HCT116 (cell line): Measurements from ENCODE around the gene ZNF91. TPM values are rescaled to one million over a fixed set of nuclear protein-coding genes. Genes with fewer than 3 reads are reported as not detected.

Experiments used
- ATAC-seq: fragments of 200-7000 bp; cut with Tn5 transposase; 2 replicates; pipeline ENCODE4 v1.9.1; 2020; ENCODE audit warnings: mild to moderate bottlenecking, moderate library complexity
- BruUV-seq: library from RNA; stranded (reverse); fragments of 400-500 nt; replicated peaks from 2 replicates; lab custom pipeline; 2021; lab: Mats Ljungman, UMichigan
- CTCF ChIA-PET: fragments of 300-600 bp; sonication (Branson Sonifier 250); formaldehyde crosslinking; loops from one replicate; lab custom pipeline; 2021; ENCODE audit warnings: antibody characterized with exemption; lab: Charles Lee
- POLR2A ChIA-PET: fragments of 300-600, 350-600 bp; sonication (Branson Sonifier 250); formaldehyde crosslinking; loops from one replicate; lab custom pipeline; 2021; ENCODE audit warnings: antibody characterized with exemption; lab: Charles Lee
- RAD21 ChIA-PET, 2 experiments: fragments of 300-600 bp; sonication (Branson Sonifier 250); formaldehyde crosslinking; loops; one replicate each; lab custom pipeline; 2023; ENCODE audit warnings: low total read pairs in 2 of 2; ENCODE audit not compliant: uncharacterized antibody in 2 of 2, unreplicated experiment in 2 of 2, low non-redundant PET in 1 of 2; lab: Charles Lee
- DNase-seq: peaks from one replicate; pipeline ENCODE4 v3.0.0-alpha.2; 2010; ENCODE audit warnings: low read depth, low spot score
- H2AFZ ChIP-seq: fragments of 200-600 bp; shearing (Covaris generic), sonication (generic); 2 replicates; pipeline ENCODE4 v1.6.1; 2017; ENCODE audit warnings: low read depth, mixed run types, mixed read lengths, antibody characterized with exemption, low read length; ENCODE audit not compliant: poor library complexity, severe bottlenecking
- H3K27ac ChIP-seq: 2 replicates; pipeline ENCODE4 v1.5.1; 2012; ENCODE audit warnings: low read depth, low read length
- H3K27me3 ChIP-seq: fragments of 200-600 bp; sonication (generic); 2 replicates; pipeline ENCODE4 v1.6.1; 2016; ENCODE audit warnings: mixed run types, low read length, mixed read lengths; ENCODE audit not compliant: insufficient read depth
- H3K36me3 ChIP-seq, 2 experiments: fragments of 200-500 bp in 1 of 2; fragments of 200-600 bp in 1 of 2; sonication (Bioruptor generic) in 1 of 2; sonication (generic) in 1 of 2; 2 replicates each; pipeline versions ENCODE4 v1.5.1 to v1.6.1; 2014 to 2016; ENCODE audit warnings: low read length in 2 of 2, inconsistent platforms in 1 of 2, mixed read lengths in 1 of 2, mixed run types in 1 of 2; ENCODE audit not compliant: insufficient read depth in 2 of 2, control insufficient read depth in 1 of 2
- H3K4me1 ChIP-seq, 2 experiments: fragments of 200-600 bp in 1 of 2; sonication (generic) in 1 of 2; 2 replicates each; pipeline versions ENCODE4 v1.5.1 to v1.6.1; 2012 to 2017; ENCODE audit warnings: low read length in 2 of 2, inconsistent platforms in 1 of 2, mild to moderate bottlenecking in 1 of 2, mixed read lengths in 1 of 2, mixed run types in 1 of 2, moderate library complexity in 1 of 2; ENCODE audit not compliant: insufficient read depth in 2 of 2, control insufficient read depth in 1 of 2
- H3K4me2 ChIP-seq: fragments of 200-600 bp; sonication (generic); 2 replicates; pipeline ENCODE4 v1.6.1; 2017; ENCODE audit warnings: mixed run types, low read length, mixed read lengths
- H3K4me3 ChIP-seq, 2 experiments: fragments of 200-600 bp in 1 of 2; sonication (generic) in 1 of 2; replicated peaks in 1 of 2; 2 replicates each; pipeline ENCODE4 v1.5.1; 2011 to 2016; ENCODE audit warnings: low read length in 2 of 2, control low read depth in 1 of 2, low read depth in 1 of 2, mild to moderate bottlenecking in 1 of 2, mixed read lengths in 1 of 2, mixed run types in 1 of 2
- H3K79me2 ChIP-seq: fragments of 200-600 bp; sonication (generic); 2 replicates; pipeline ENCODE4 v1.6.1; 2017; ENCODE audit warnings: mild to moderate bottlenecking, mixed run types, low read length, moderate library complexity, mixed read lengths; ENCODE audit not compliant: insufficient read depth
- H3K9ac ChIP-seq: fragments of 200-600 bp; sonication (generic); 2 replicates; pipeline ENCODE4 v1.6.1; 2016; ENCODE audit warnings: low read length, mixed read lengths
- H3K9me2 ChIP-seq: fragments of 200-600 bp; sonication (generic), shearing (Covaris generic); 2 replicates; pipeline ENCODE4 v1.6.1; 2017; ENCODE audit warnings: mixed run types, mild to moderate bottlenecking, moderate library complexity; ENCODE audit not compliant: insufficient read depth
- H3K9me3 ChIP-seq, 2 experiments: fragments of 200-500 bp in 1 of 2; fragments of 200-600 bp in 1 of 2; sonication (Bioruptor generic) in 1 of 2; sonication (generic) in 1 of 2; 2 replicates each; pipeline ENCODE4 v1.6.1; 2014 to 2017; ENCODE audit warnings: low read length in 2 of 2, mixed read lengths in 2 of 2, inconsistent platforms in 1 of 2, low read depth in 1 of 2, mild to moderate bottlenecking in 1 of 2, mixed run types in 1 of 2, moderate library complexity in 1 of 2; ENCODE audit not compliant: control insufficient read depth in 1 of 2, insufficient read depth in 1 of 2
- H4K20me1 ChIP-seq: fragments of 200-600 bp; sonication (generic), shearing (Covaris generic); 2 replicates; pipeline ENCODE4 v1.6.1; 2017; ENCODE audit warnings: mixed run types, mild to moderate bottlenecking, moderate library complexity; ENCODE audit not compliant: insufficient read depth
- CBX3 ChIP-seq: IDR thresholded peaks from 2 replicates; pipeline ENCODE4 v1.6.1; 2012; ENCODE audit warnings: low read depth
- CEBPB ChIP-seq: IDR thresholded peaks from 2 replicates; pipeline ENCODE4 v1.6.1; 2012; ENCODE audit warnings: low read depth
- EGR1 ChIP-seq: IDR thresholded peaks from 2 replicates; pipeline ENCODE4 v1.6.1; 2012; ENCODE audit warnings: low read depth
- ELF1 ChIP-seq: IDR thresholded peaks from 2 replicates; pipeline ENCODE4 v1.6.1; 2012; ENCODE audit warnings: low read depth, borderline replicate concordance
- EZH2 ChIP-seq: fragments of 200-600 bp; sonication (generic); IDR thresholded peaks from 2 replicates; pipeline ENCODE4 v1.6.1; 2017; ENCODE audit warnings: antibody characterized with exemption, mixed run types
- FOSL1 ChIP-seq: IDR thresholded peaks from 2 replicates; pipeline ENCODE4 v1.6.1; 2012; ENCODE audit warnings: low read depth
- JUND ChIP-seq: IDR thresholded peaks from 2 replicates; pipeline ENCODE4 v1.6.1; 2012
- POLR2A ChIP-seq: IDR thresholded peaks from 2 replicates; pipeline ENCODE4 v1.7.0; 2011; ENCODE audit warnings: borderline replicate concordance; ENCODE audit not compliant: insufficient read depth, insufficient read length; ENCODE audit errors: extremely low read depth
- POLR2AphosphoS5 ChIP-seq: IDR thresholded peaks from 2 replicates; pipeline ENCODE4 v1.6.1; 2011; ENCODE audit warnings: mild to moderate bottlenecking, low read depth, low read length, moderate library complexity
- RAD21 ChIP-seq: IDR thresholded peaks from 2 replicates; pipeline ENCODE4 v1.6.1; 2012; ENCODE audit warnings: low read depth, mild to moderate bottlenecking
- REST ChIP-seq: IDR thresholded peaks from 2 replicates; pipeline ENCODE4 v1.6.1; 2012; ENCODE audit warnings: low read depth
- SIN3A ChIP-seq: IDR thresholded peaks from 2 replicates; pipeline ENCODE4 v1.6.1; 2012; ENCODE audit warnings: low read depth
- SP1 ChIP-seq: IDR thresholded peaks from 2 replicates; pipeline ENCODE4 v1.6.1; 2012; ENCODE audit warnings: low read depth
- ZBTB33 ChIP-seq: IDR thresholded peaks from 2 replicates; pipeline ENCODE4 v1.6.1; 2011; ENCODE audit warnings: mild to moderate bottlenecking, low read length, moderate library complexity; ENCODE audit not compliant: insufficient replicate concordance; ENCODE audit errors: extremely low read depth
- ZNF274 ChIP-seq: fragments of 200-500 bp; sonication (Bioruptor generic); IDR thresholded peaks from 2 replicates; pipeline ENCODE4 v1.6.1; 2014; ENCODE audit warnings: mild to moderate bottlenecking, low read depth, low read length, inconsistent platforms
- intact Hi-C: fragments of 100-400 bp; cut with micrococcal nuclease; formaldehyde crosslinking; loops from 2 replicates; pipeline ENCODE4 v1.10.0; 2022
- total RNA-seq: library from RNA; stranded (reverse); gene quantifications from one replicate; pipeline ENCODE4 v1.2.1, GENCODE V29; 2021; ENCODE audit not compliant: unreplicated experiment
- TF ChIP-seq, protein P1 (sequence below), 3 experiments: fragments of 200-600 bp in 1 of 3; sonication (generic) in 1 of 3; IDR thresholded peaks in 2 of 3; conservative IDR thresholded peaks in 1 of 3; 2 replicates each; pipeline ENCODE4 v1.5.1; 2012 to 2017; ENCODE audit warnings: low read depth in 2 of 3, low read length in 2 of 3, antibody characterized with exemption in 1 of 3, borderline replicate concordance in 1 of 3, control low read depth in 1 of 3, mild to moderate bottlenecking in 1 of 3, mixed read lengths in 1 of 3, mixed run types in 1 of 3, moderate library complexity in 1 of 3; ENCODE audit not compliant: insufficient read depth in 1 of 3
- TF ChIP-seq, protein P2 (sequence below): IDR thresholded peaks from 2 replicates; pipeline ENCODE4 v1.6.1; 2012

ZNF91 gene
- total RNA-seq, 1 experiment from 2014 or later: 12.3 TPM

DNA sequence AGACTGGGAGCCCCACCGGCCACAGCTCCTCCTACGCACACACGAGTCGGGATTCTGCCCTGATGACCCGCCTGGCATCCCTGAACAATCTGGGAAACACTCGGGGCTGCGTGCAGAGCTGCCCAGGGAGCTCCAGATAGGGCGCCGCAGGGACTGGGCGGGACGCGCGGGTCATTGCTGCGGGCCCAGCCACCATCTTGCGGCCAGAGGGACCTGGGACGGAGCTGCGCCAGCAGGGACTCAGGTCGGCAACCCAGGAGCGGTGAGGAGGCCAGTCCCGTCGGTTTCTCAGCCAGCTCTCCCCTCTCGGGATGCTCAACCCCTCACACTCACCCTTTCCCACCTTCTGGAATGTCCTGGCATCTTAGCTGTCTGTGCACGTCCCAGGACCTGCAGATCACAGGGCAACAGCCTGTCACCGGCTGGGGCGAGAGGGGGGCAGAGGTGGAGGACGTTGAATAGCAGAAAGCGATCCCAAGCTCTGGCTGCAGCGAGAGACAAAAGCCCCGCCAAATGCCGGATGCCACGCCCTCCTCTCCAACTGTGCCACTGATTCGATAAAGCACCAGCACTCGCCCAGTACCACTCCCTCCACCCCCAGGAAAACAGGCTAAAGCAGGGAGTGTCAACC lies 20.4 kb upstream of the ZNF91 start:
- intact Hi-C loops: no loop called here
- Histone ChIP-seq H3K9ac (no peak overlapping the region), H2AFZ (no peak overlapping the region), H3K4me3 (no peak overlapping the region), H3K27me3 (no peaks in the 10 kb centered on the region), H3K27ac (no peak overlapping the region), H3K36me3 (no peaks in the 10 kb centered on the region), H3K4me2 (no peak overlapping the region), H3K9me3 (peaks cover 0 to 5% of the 10 kb centered on the region in 2 experiments; a peak in 1 of 4 replicates), H4K20me1 (no peaks in the 10 kb centered on the region), H3K79me2 (no peaks in the 10 kb centered on the region), H3K9me2 (no peaks in the 10 kb centered on the region)
- DNase-seq (no peak), ATAC-seq (no peak)
- BruUV-seq: no TSS peak
- ChIA-PET POLR2A (no interaction called here), CTCF (no interaction called here), RAD21 (no interaction called here)
- no peak for TF ChIP-seq SP1
- TF ChIP-seq FOSL1: no peak
- TF ChIP-seq POLR2AphosphoS5: no peak
- no peak for TF ChIP-seq ZBTB33
- TF ChIP-seq, protein P1, sequence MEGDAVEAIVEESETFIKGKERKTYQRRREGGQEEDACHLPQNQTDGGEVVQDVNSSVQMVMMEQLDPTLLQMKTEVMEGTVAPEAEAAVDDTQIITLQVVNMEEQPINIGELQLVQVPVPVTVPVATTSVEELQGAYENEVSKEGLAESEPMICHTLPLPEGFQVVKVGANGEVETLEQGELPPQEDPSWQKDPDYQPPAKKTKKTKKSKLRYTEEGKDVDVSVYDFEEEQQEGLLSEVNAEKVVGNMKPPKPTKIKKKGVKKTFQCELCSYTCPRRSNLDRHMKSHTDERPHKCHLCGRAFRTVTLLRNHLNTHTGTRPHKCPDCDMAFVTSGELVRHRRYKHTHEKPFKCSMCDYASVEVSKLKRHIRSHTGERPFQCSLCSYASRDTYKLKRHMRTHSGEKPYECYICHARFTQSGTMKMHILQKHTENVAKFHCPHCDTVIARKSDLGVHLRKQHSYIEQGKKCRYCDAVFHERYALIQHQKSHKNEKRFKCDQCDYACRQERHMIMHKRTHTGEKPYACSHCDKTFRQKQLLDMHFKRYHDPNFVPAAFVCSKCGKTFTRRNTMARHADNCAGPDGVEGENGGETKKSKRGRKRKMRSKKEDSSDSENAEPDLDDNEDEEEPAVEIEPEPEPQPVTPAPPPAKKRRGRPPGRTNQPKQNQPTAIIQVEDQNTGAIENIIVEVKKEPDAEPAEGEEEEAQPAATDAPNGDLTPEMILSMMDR (IDR thresholded peaks at IDR 0.05 in 2 of 3, conservative IDR thresholded peaks at IDR 0.05 in 1 of 3; ENCODE audit: borderline replicate concordance in 1 of 3, insufficient read depth in 1 of 3, low read depth in 2 of 3, low read length in 2 of 3): no peak
- TF ChIP-seq SIN3A: no peak
- TF ChIP-seq POLR2A: no peak
- no peak for TF ChIP-seq REST
- no peak for TF ChIP-seq CEBPB
- no peak for TF ChIP-seq EZH2
- no peak for TF ChIP-seq CBX3
- TF ChIP-seq, protein P2, sequence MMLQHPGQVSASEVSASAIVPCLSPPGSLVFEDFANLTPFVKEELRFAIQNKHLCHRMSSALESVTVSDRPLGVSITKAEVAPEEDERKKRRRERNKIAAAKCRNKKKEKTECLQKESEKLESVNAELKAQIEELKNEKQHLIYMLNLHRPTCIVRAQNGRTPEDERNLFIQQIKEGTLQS: no peak
- no peak for TF ChIP-seq RAD21
- no peak for TF ChIP-seq ELF1
- TF ChIP-seq EGR1: no peak
- TF ChIP-seq ZNF274: no peak
- TF ChIP-seq JUND: no peak
- TF ChIP-seq, all 23 proteins: peak for 0
- no peaks in the 10 kb centered on the region for H3K4me1 ChIP-seq
